Measurements from ENCODE around the gene SFXN5. TPM values are rescaled to one million over a fixed set of nuclear protein-coding genes. Genes with fewer than 3 reads are reported as not detected.
A peak's percentile ranks its signal among the peaks of the same experiment; 100 is the strongest.

SFXN5 gene
- total RNA-seq, 4 donors from 2014 or later, result 8.4 to 18.3 (median 15.3) TPM

GRCh38 chr2:73004889-73005596, 66.5 kb downstream of the SFXN5 start:
- TF ChIP-seq CTCF (IDR thresholded peaks at IDR 0.05) (no peak), POLR2A (IDR thresholded peaks at IDR 0.05) (no peak)
- no peak overlapping the region for H3K4me3 ChIP-seq (ENCODE audit: low read depth, poor library complexity, severe bottlenecking)
- 80 to 84% methylated on average over 14 of the region's 14 CpGs for WGBS, 2 donors
- DNase-seq (ENCODE audit: low spot score in 2 of 2), result peak in 1 of 2 donors; percentile 48
- intact Hi-C loops (cut with DNase I; ENCODE audit: low total_unique reads), result no loop called here

GRCh38 chr2:73004466-73004865, 67.0 kb downstream of the SFXN5 start:
- H3K4me3 ChIP-seq (ENCODE audit: low read depth, poor library complexity, severe bottlenecking), result no peak overlapping the region
- no peak for TF ChIP-seq CTCF (IDR thresholded peaks at IDR 0.05)
- no peak for TF ChIP-seq POLR2A (IDR thresholded peaks at IDR 0.05)
- 84 to 88% methylated on average over 12 of the region's 12 CpGs for WGBS, 2 donors
- intact Hi-C loops (cut with DNase I; ENCODE audit: low total_unique reads), result no loop called here
- peak in 1 of 2 donors; percentile 63 for DNase-seq (ENCODE audit: low spot score in 2 of 2)

- no peak for TF ChIP-seq CTCF (IDR thresholded peaks at IDR 0.05)
- no peak for TF ChIP-seq POLR2A (IDR thresholded peaks at IDR 0.05)
- 91 to 92% methylated on average over 7 to 8 of the region's 8 CpGs for WGBS, 2 donors
- DNase-seq (ENCODE audit: low spot score in 2 of 2), result no peak
- no peak overlapping the region for H3K4me3 ChIP-seq (ENCODE audit: low read depth, poor library complexity, severe bottlenecking)
- intact Hi-C loops (cut with DNase I; ENCODE audit: low total_unique reads), result no loop called here
These were observed 68.5 kb downstream of the SFXN5 start for GRCh38 chr2:73003027-73003426.

- TF ChIP-seq POLR2A (IDR thresholded peaks at IDR 0.05) (no peak), CTCF (IDR thresholded peaks at IDR 0.05) (no peak)
- 93 to 100% methylated on average over 6 of the region's 6 CpGs for WGBS, 2 donors
These were observed 70.5 kb downstream of the SFXN5 start for GRCh38 chr2:73000808-73001570.

GRCh38 chr2:72999729-73000725, 71.5 kb downstream of the SFXN5 start:
- 87 to 91% methylated on average over 11 to 13 of the region's 13 CpGs for WGBS, 2 donors
- H3K4me3 ChIP-seq (ENCODE audit: low read depth, poor library complexity, severe bottlenecking), result no peak overlapping the region
- TF ChIP-seq CTCF (IDR thresholded peaks at IDR 0.05), result no peak
- no peak for TF ChIP-seq POLR2A (IDR thresholded peaks at IDR 0.05)
- DNase-seq (ENCODE audit: low spot score in 2 of 2), result peak in 1 of 2 donors; percentile 63
- intact Hi-C loops (cut with DNase I; ENCODE audit: low total_unique reads), result loop anchor here (10.0 kb wide), 1 partner anchor 75 kb away; the partner anchor contains the start of gene SFXN5

More at GRCh38 chr2:73000808-73001570, 70.5 kb downstream of the SFXN5 start:
- peak in 1 of 2 donors; percentile 56 for DNase-seq (ENCODE audit: low spot score in 2 of 2)
- intact Hi-C loops (cut with DNase I; ENCODE audit: low total_unique reads), result no loop called here
- H3K4me3 ChIP-seq (ENCODE audit: low read depth, poor library complexity, severe bottlenecking), result no peak overlapping the region
